Caco-2 (cell line): Measurements from ENCODE around the gene LMTK3. TPM values are rescaled to one million over a fixed set of nuclear protein-coding genes. Genes with fewer than 3 reads are reported as not detected.

Source experiments
- BruUV-seq: library from RNA; stranded (reverse); fragments of 400-500 nt; replicated peaks from 2 replicates; lab custom pipeline; 2021; lab: Mats Ljungman, UMichigan
- CTCF ChIA-PET: fragments of 300-600 bp; sonication (Branson Sonifier 250); formaldehyde crosslinking; loops from one replicate; lab custom pipeline; 2022; ENCODE audit warnings: antibody characterized with exemption; lab: Charles Lee
- POLR2A ChIA-PET: fragments of 300-600 bp; sonication (Branson Sonifier 250); formaldehyde crosslinking; loops from one replicate; lab custom pipeline; 2022; ENCODE audit warnings: antibody characterized with exemption; lab: Charles Lee
- DNase-seq, 2 experiments: peaks; one replicate each; pipeline versions ENCODE4 v3.0.0 to v3.0.0-alpha.2; 2020 to 2022
- H3K27me3 ChIP-seq: replicated peaks from 2 replicates; pipeline ENCODE4 v1.6.0; 2011; ENCODE audit warnings: low read length; ENCODE audit not compliant: control insufficient read depth, insufficient read depth
- H3K36me3 ChIP-seq: 2 replicates; pipeline ENCODE4 v1.5.1; 2011; ENCODE audit warnings: low read length; ENCODE audit not compliant: control insufficient read depth, insufficient read depth
- H3K4me1 ChIP-seq: fragments of 250-450 bp; sonication (Bioruptor Pico); 2 replicates; pipeline ENCODE4 v1.5.1; 2020; ENCODE audit warnings: mild to moderate bottlenecking
- H3K4me3 ChIP-seq: 2 replicates; pipeline ENCODE4 v1.5.1; 2011; ENCODE audit warnings: low read depth, mild to moderate bottlenecking, control low read depth, low read length
- H3K9me3 ChIP-seq: fragments of 250-450 bp; sonication (Bioruptor Pico); 2 replicates; pipeline ENCODE4 v1.5.1; 2020; ENCODE audit warnings: mild to moderate bottlenecking, moderate library complexity
- H3K27ac Mint-ChIP-seq: one replicate; pipeline ENCODE4 v1.8.0; 2022; ENCODE audit warnings: mixed read lengths; ENCODE audit not compliant: unreplicated experiment
- H3K27me3 Mint-ChIP-seq: one replicate; pipeline ENCODE4 v1.8.0; 2022; ENCODE audit warnings: mixed read lengths; ENCODE audit not compliant: insufficient read depth, unreplicated experiment
- H3K36me3 Mint-ChIP-seq: one replicate; pipeline ENCODE4 v1.8.0; 2022; ENCODE audit warnings: mild to moderate bottlenecking, mixed read lengths; ENCODE audit not compliant: insufficient read depth, unreplicated experiment
- H3K4me1 Mint-ChIP-seq: one replicate; pipeline ENCODE4 v1.8.0; 2022; ENCODE audit warnings: low read depth, mixed read lengths; ENCODE audit not compliant: unreplicated experiment
- H3K4me3 Mint-ChIP-seq: one replicate; pipeline ENCODE4 v1.8.0; 2022; ENCODE audit warnings: mild to moderate bottlenecking, moderate library complexity, mixed read lengths; ENCODE audit not compliant: unreplicated experiment
- H3K9me3 Mint-ChIP-seq: one replicate; pipeline ENCODE4 v1.8.0; 2022; ENCODE audit warnings: mixed read lengths; ENCODE audit not compliant: unreplicated experiment
- intact Hi-C: fragments of 100-400 bp; cut with micrococcal nuclease; formaldehyde crosslinking; loops from one replicate; pipeline ENCODE4 v1.10.0; 2022; ENCODE audit not compliant: unreplicated experiment
- total RNA-seq: library from RNA; stranded (reverse); gene quantifications from 2 replicates; pipeline ENCODE4 v1.2.3, GENCODE V29; 2022
- TF ChIP-seq, protein P1 (sequence below), 2 experiments: fragments of 200-600 bp in 1 of 2; IDR thresholded peaks; 1 replicate in 1 of 2; 2 replicates in 1 of 2; pipeline versions ENCODE4 v1.5.1 to v1.8.0; 2011 to 2022; ENCODE audit warnings: antibody characterized with exemption in 1 of 2, control low read depth in 1 of 2, inconsistent platforms in 1 of 2, low read depth in 1 of 2, low read length in 1 of 2, mild to moderate bottlenecking in 1 of 2, moderate library complexity in 1 of 2; ENCODE audit not compliant: insufficient read depth in 1 of 2, severe bottlenecking in 1 of 2, unreplicated experiment in 1 of 2

LMTK3 gene
- total RNA-seq, 1 experiment from 2014 or later: 22.6 TPM

DNA sequence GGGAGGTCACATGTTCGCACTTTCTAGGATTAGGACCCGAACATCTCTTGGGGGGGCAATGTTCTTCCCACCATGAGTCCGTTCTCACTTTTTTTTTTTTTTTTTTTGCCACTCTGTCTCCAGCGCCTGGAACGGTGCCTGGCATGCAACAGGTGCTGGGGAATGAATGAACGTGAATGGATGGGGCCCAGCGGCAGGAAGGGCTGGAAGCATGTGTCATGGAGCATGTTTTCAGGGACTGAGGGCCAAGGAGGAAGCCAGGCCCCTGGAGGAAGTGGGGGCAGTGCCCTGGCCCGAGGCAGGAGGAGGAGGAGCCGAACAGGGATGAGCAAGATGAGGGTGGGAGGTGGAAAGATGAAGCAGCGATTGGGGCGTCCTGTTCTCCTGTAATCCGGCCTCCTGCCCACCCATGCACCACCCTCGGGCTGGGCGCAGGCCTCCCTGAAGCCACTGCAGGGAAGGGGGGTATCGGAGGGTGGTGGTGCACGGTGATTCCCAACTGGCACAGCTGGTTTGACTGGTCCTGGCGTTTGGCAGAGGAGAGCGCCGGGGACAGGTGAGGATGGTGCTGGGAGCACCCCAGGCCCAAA is 31.6 kb upstream of the LMTK3 start:
- peaks cover 2% of the 10 kb centered on the region; the same call in 1 of the 2 replicates for H3K9me3 ChIP-seq
- Mint-ChIP-seq H3K27ac (peak overlapping the region; percentile 23), H3K9me3 (no peaks in the 10 kb centered on the region), H3K4me3 (no peak overlapping the region), H3K4me1 (peaks cover 16% of the 10 kb centered on the region), H3K27me3 (no peaks in the 10 kb centered on the region), H3K36me3 (no peaks in the 10 kb centered on the region)
- BruUV-seq: no TSS peak
- intact Hi-C loops: no loop called here
- peak; percentile 52 to 61 for DNase-seq
- ChIA-PET POLR2A (no interaction called here), CTCF (no interaction called here)
- peaks cover 10% of the 10 kb centered on the region for H3K4me1 ChIP-seq
- no peaks in the 10 kb centered on the region for H3K36me3 ChIP-seq
- no peaks in the 10 kb centered on the region for H3K27me3 ChIP-seq
- TF ChIP-seq, protein P1, sequence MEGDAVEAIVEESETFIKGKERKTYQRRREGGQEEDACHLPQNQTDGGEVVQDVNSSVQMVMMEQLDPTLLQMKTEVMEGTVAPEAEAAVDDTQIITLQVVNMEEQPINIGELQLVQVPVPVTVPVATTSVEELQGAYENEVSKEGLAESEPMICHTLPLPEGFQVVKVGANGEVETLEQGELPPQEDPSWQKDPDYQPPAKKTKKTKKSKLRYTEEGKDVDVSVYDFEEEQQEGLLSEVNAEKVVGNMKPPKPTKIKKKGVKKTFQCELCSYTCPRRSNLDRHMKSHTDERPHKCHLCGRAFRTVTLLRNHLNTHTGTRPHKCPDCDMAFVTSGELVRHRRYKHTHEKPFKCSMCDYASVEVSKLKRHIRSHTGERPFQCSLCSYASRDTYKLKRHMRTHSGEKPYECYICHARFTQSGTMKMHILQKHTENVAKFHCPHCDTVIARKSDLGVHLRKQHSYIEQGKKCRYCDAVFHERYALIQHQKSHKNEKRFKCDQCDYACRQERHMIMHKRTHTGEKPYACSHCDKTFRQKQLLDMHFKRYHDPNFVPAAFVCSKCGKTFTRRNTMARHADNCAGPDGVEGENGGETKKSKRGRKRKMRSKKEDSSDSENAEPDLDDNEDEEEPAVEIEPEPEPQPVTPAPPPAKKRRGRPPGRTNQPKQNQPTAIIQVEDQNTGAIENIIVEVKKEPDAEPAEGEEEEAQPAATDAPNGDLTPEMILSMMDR (IDR thresholded peaks at IDR 0.05; ENCODE audit: insufficient read depth in 1 of 2, low read depth in 1 of 2, low read length in 1 of 2, severe bottlenecking in 1 of 2, unreplicated experiment in 1 of 2): no peak
- no peak overlapping the region for H3K4me3 ChIP-seq

DNA sequence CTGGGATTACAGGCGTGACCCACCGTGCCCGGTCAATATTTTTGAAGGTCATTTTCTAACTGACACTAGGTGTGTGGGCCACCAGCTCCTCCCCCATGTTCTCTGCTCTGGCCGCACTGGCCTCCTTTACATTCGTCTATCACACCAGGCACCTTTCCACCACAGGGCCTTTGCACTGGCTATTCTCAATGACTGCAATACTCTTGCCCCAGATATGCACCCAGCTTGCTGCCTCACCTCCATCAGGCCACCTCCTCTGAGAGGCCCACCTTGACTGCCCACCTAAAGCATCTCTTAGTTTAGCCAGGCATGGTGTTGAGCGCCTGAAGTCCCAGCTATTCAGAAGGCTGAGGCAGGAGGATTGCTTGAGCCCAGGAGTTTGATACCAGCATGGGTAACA is 30.2 kb upstream of the LMTK3 start:
- H3K4me3 ChIP-seq: no peak overlapping the region
- no peak overlapping the region for H3K27ac Mint-ChIP-seq
- H3K36me3 Mint-ChIP-seq: no peaks in the 10 kb centered on the region
- H3K9me3 ChIP-seq: peaks cover 4% of the 10 kb centered on the region; the same call in 1 of the 2 replicates
- CTCF ChIA-PET: no interaction called here
- intact Hi-C loops: no loop called here
- H3K4me3 Mint-ChIP-seq: no peak overlapping the region
- H3K4me1 ChIP-seq: peaks cover 10% of the 10 kb centered on the region
- TF ChIP-seq, protein P1 (IDR thresholded peaks at IDR 0.05; ENCODE audit: insufficient read depth in 1 of 2, low read depth in 1 of 2, low read length in 1 of 2, severe bottlenecking in 1 of 2, unreplicated experiment in 1 of 2): no peak
- POLR2A ChIA-PET: no interaction called here
- BruUV-seq: no TSS peak
- no peaks in the 10 kb centered on the region for H3K27me3 ChIP-seq
- H3K27me3 Mint-ChIP-seq: no peaks in the 10 kb centered on the region
- DNase-seq: no peak
- no peaks in the 10 kb centered on the region for H3K9me3 Mint-ChIP-seq
- peaks cover 16% of the 10 kb centered on the region for H3K4me1 Mint-ChIP-seq
- no peaks in the 10 kb centered on the region for H3K36me3 ChIP-seq

DNA sequence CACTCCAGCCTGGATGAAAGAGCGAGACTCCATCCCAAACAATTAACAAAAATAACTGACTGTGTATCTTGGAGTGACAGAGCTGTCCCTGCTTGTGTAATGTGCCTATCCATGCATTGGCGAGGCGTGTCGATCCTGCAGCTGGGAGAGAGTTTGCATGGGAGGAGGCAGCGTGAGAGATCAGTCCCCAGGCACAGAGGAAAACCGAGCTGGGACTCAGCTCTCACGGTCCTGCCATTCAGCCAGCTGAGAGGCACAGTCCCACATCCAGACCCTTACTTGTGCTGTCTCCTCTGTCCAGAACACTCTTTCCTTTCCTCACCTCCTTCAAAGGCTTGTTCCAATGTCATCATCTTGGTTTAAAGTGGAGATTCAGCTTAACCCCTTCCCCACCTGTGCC is 28.5 kb upstream of the LMTK3 start:
- TF ChIP-seq, protein P1 (IDR thresholded peaks at IDR 0.05; ENCODE audit: insufficient read depth in 1 of 2, low read depth in 1 of 2, low read length in 1 of 2, severe bottlenecking in 1 of 2, unreplicated experiment in 1 of 2): no peak
- Histone ChIP-seq H3K9me3 (peaks cover 4% of the 10 kb centered on the region; the same call in 1 of the 2 replicates), H3K36me3 (no peaks in the 10 kb centered on the region), H3K27me3 (no peaks in the 10 kb centered on the region), H3K4me3 (no peak overlapping the region), H3K4me1 (peaks cover 10% of the 10 kb centered on the region)
- Mint-ChIP-seq H3K9me3 (no peaks in the 10 kb centered on the region), H3K4me3 (no peak overlapping the region), H3K27me3 (no peaks in the 10 kb centered on the region), H3K36me3 (no peaks in the 10 kb centered on the region), H3K27ac (peak overlapping the region; percentile 18), H3K4me1 (peaks cover 16% of the 10 kb centered on the region)
- BruUV-seq: no TSS peak
- POLR2A ChIA-PET: interaction anchor here (0.5 to 0.6 kb wide), 2 partner anchors 9 to 70 kb away, joined by 3 to 5 read pairs; no protein-coding TSS in a partner anchor
- intact Hi-C loops: no loop called here
- CTCF ChIA-PET: interaction anchor here (1.6 kb wide), 1 partner anchor 44 kb away, joined by 6 read pairs; no protein-coding TSS in a partner anchor
- DNase-seq: no peak
